GM12875 (cell line): Measurements from ENCODE around the gene NR3C2.

Experiments
- H3K4me3 ChIP-seq: one replicate; pipeline ENCODE4 v1.5.1; 2011; ENCODE audit warnings: low read depth, low read length, control low read depth
- CTCF ChIP-seq: IDR thresholded peaks from 2 replicates; pipeline ENCODE4 v1.5.1; 2011; ENCODE audit warnings: low read depth, mild to moderate bottlenecking, control low read depth, inconsistent platforms, low read length, moderate library complexity, borderline replicate concordance; ENCODE audit not compliant: insufficient read depth

Gene NR3C2

GRCh38 chr4:148101235-148101634 lies 341.0 kb downstream of the NR3C2 start:
- no peak overlapping the region for H3K4me3 ChIP-seq
- no peak for TF ChIP-seq CTCF

- H3K4me3 ChIP-seq: no peak overlapping the region
- TF ChIP-seq CTCF: no peak
These were observed 344.4 kb downstream of the NR3C2 start for GRCh38 chr4:148097801-148098200.

DNA sequence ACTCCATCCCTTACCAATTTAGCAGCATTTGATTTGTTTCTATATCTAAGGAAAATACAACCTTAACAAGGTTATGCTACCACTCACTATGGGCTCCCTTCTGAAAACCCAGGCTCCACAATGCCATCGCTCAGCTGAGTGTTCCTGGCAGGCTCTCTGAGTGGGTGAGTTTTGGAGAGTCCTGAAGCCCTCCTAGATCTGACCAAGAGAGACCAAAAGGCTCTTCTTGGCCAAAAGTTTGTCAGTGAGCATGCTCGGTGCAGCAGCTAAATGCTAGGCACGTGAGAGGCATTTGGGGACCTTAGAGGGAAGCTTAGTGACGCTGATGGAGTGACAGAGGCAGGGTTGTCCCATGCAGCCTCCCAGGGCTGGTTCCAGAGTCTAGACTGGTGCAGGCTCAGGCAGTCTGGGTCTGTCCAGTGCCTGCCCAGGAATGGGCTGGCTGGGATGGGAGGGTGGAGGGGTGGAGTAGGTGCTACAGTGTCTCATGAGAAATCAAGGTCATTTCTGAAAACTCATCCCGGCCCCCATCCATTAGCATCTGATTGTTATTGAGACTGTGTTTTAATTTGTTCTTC lies 346.8 kb downstream of the NR3C2 start:
- no peak for TF ChIP-seq CTCF

DNA sequence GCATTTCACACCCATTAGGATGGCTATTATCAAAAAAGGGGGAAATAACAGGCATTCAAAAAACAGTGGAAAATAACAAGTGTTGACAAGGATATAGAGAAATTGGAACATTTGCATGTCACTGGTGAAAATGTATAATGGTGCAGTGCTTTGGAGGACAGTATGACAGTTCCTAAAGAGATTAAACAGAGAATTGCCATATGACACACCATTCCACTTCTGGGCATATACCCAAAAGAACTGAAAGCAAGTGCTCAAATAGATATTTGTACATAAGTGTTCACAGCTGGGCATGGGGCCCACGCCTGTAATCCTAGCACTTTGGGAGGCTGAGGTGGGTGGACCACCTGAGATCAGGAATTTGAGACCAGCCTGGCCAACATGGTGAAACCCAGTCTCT lies 348.1 kb downstream of the NR3C2 start:
- no peak for TF ChIP-seq CTCF

More for the DNA sequence above, 346.8 kb downstream of the NR3C2 start:
- H3K4me3 ChIP-seq: no peak overlapping the region

GRCh38 chr4:148093065-148093464 lies 349.1 kb downstream of the NR3C2 start:
- H3K4me3 ChIP-seq: no peak overlapping the region
- no peak for TF ChIP-seq CTCF

More for the DNA sequence above, 348.1 kb downstream of the NR3C2 start:
- H3K4me3 ChIP-seq: no peak overlapping the region

DNA sequence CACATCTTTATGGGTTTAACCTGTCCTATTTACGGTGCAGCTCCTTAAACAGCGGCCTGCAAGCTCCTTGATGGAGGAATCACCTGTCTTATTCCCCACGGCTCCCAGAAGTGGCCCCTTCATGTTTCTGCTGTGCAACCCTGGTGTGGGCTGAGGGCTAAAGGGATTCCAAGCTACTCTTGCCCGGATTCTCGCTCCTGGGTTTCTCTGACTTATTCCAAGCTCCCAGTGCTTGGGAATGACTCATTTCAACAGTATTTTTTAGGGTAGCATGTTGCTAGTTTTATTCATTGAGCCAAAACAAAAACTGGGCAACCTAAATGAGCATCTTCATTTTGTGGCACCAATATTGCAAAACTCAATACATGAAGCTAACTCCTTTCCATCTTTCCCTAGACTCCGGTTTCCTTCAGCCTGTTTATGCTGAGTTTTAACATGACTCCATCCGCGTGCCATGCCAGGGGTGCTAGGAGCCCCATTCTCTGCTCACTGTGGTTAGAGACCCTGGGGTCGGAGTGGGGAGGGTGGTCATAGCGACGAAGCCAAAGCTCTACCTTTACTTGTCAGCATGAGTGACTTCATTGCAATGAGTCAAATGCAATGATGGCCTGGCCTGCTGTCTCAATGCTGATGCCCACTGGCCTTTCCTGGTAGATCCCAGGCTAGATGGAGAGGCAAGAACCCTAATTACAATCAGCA lies 349.7 kb downstream of the NR3C2 start:
- H3K4me3 ChIP-seq: no peak overlapping the region
- no peak for TF ChIP-seq CTCF

DNA sequence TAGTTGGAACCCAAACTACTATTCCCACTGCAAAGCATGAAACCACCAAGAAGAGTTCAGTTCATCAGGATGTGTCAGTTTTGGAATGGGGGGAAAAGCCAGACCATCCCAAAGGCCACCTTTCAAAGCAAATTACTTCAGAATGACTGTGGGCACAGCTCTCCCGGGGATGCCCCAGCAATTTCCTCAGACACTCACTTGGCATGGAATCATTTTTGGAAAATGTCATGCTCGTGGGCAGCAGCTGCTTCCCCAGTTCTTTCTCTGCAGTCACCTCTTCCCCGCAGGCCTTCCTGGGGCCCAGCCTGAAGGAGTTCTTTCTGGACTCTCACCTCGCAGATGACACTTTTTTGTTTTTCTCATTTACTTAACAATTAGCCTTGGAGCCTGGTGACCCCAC lies 350.3 kb downstream of the NR3C2 start:
- TF ChIP-seq CTCF: no peak
- no peak overlapping the region for H3K4me3 ChIP-seq
